Measurements from ENCODE around the gene SLC2A14.
"Not testable (repeated sequence)": the region's sequence is repeated elsewhere in the genome, so short reads cannot be mapped to it uniquely, and the experiment has no call there.

SLC2A14 gene

DNA sequence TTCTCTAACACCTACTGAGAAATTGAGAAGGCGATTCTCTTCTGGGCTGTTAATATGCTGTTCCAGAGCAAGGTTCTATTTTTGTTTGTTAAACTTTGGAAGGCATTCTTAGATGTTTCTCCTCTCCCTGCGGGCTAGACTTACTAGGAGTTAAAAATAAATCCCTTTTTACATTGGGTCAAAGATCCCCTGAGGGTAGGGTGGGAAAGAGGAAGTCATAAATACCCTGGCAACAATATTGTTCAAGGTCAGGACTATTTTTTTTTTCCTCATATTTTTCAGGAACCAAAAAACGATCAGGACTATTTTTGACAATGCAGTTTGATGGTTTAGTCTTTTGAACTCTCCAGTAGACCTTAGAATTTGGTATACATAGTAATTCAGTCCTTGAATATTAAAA is 12.0 kb upstream of the SLC2A14 start:
- TF ChIP-seq, protein P1, sequence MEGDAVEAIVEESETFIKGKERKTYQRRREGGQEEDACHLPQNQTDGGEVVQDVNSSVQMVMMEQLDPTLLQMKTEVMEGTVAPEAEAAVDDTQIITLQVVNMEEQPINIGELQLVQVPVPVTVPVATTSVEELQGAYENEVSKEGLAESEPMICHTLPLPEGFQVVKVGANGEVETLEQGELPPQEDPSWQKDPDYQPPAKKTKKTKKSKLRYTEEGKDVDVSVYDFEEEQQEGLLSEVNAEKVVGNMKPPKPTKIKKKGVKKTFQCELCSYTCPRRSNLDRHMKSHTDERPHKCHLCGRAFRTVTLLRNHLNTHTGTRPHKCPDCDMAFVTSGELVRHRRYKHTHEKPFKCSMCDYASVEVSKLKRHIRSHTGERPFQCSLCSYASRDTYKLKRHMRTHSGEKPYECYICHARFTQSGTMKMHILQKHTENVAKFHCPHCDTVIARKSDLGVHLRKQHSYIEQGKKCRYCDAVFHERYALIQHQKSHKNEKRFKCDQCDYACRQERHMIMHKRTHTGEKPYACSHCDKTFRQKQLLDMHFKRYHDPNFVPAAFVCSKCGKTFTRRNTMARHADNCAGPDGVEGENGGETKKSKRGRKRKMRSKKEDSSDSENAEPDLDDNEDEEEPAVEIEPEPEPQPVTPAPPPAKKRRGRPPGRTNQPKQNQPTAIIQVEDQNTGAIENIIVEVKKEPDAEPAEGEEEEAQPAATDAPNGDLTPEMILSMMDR (IDR thresholded peaks at IDR 0.05; ENCODE audit: low read depth, low read length, poor library complexity, severe bottlenecking), result no peak
- no peak for TF ChIP-seq EZH2phosphoT487 (IDR thresholded peaks at IDR 0.05; ENCODE audit: borderline replicate concordance, low read length)
- H3K4me2 ChIP-seq (ENCODE audit: low read length), result no peak overlapping the region
- no peak overlapping the region for H3K27ac ChIP-seq (ENCODE audit: low read depth, low read length)
- H3F3A ChIP-seq (ENCODE audit: control insufficient read depth, insufficient read depth), result no peaks in the 10 kb centered on the region
- no peaks in the 10 kb centered on the region for H3K36me3 ChIP-seq (ENCODE audit: control insufficient read depth, low read length)
- H3K4me3 ChIP-seq (ENCODE audit: low read length), result no peak overlapping the region
- H3K4me1 ChIP-seq (ENCODE audit: control insufficient read depth, low read length), result no peaks in the 10 kb centered on the region
- H4K20me1 ChIP-seq (ENCODE audit: control insufficient read depth, insufficient read depth, low read depth, low read length), result no peaks in the 10 kb centered on the region
- no peaks in the 10 kb centered on the region for H3K79me2 ChIP-seq (ENCODE audit: control insufficient read depth, low read length)
- H3K9me3 ChIP-seq (ENCODE audit: control insufficient read depth, insufficient read depth, low read length), result no peaks in the 10 kb centered on the region
- no peaks in the 10 kb centered on the region for H3K9me2 ChIP-seq (replicated peaks; ENCODE audit: control insufficient read depth, low read length)
- no peaks in the 10 kb centered on the region for H3K27me3 ChIP-seq (ENCODE audit: control insufficient read depth, low read length)

DNA sequence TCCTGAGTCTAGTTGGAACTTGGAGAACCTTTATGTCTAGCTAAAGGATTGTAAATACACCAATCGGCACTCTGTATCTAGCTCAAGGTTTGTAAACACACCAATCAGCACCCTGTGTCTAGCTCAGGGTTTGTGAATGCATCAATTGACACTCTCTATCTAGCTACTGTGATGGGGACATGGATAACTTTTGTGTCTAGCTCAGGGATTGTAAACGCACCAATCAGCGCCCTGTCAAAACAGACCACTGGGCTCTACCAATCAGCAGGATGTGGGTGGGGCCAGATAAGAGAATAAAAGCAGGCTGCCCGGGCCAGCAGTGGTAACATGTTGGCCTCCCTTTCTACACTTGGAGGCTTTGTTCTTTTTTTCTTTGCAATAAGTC is 9.0 kb upstream of the SLC2A14 start:
- H3K9me2 ChIP-seq (replicated peaks; ENCODE audit: control insufficient read depth, low read length); H3K27ac ChIP-seq (ENCODE audit: low read depth, low read length); H3K9me3 ChIP-seq (ENCODE audit: control insufficient read depth, insufficient read depth, low read length); H3F3A ChIP-seq (ENCODE audit: control insufficient read depth, insufficient read depth); H3K4me2 ChIP-seq (ENCODE audit: low read length); H3K4me1 ChIP-seq (ENCODE audit: control insufficient read depth, low read length); H3K36me3 ChIP-seq (ENCODE audit: control insufficient read depth, low read length); H3K27me3 ChIP-seq (ENCODE audit: control insufficient read depth, low read length); H3K4me3 ChIP-seq (ENCODE audit: low read length); H4K20me1 ChIP-seq (ENCODE audit: control insufficient read depth, insufficient read depth, low read depth, low read length); H3K79me2 ChIP-seq (ENCODE audit: control insufficient read depth, low read length): not testable (repeated sequence)

GRCh38 chr12:7880952-7881735 is 8.4 kb upstream of the SLC2A14 start:
- H3K4me1 ChIP-seq (ENCODE audit: control insufficient read depth, low read length); H3K36me3 ChIP-seq (ENCODE audit: control insufficient read depth, low read length); H3K27me3 ChIP-seq (ENCODE audit: control insufficient read depth, low read length); H3F3A ChIP-seq (ENCODE audit: control insufficient read depth, insufficient read depth); H4K20me1 ChIP-seq (ENCODE audit: control insufficient read depth, insufficient read depth, low read depth, low read length); H3K9me2 ChIP-seq (replicated peaks; ENCODE audit: control insufficient read depth, low read length); H3K4me3 ChIP-seq (ENCODE audit: low read length); H3K79me2 ChIP-seq (ENCODE audit: control insufficient read depth, low read length); H3K27ac ChIP-seq (ENCODE audit: low read depth, low read length); H3K4me2 ChIP-seq (ENCODE audit: low read length); H3K9me3 ChIP-seq (ENCODE audit: control insufficient read depth, insufficient read depth, low read length): not testable (repeated sequence)

- TF ChIP-seq EZH2phosphoT487 (IDR thresholded peaks at IDR 0.05; ENCODE audit: borderline replicate concordance, low read length), result no peak
- TF ChIP-seq, protein P1 (IDR thresholded peaks at IDR 0.05; ENCODE audit: low read depth, low read length, poor library complexity, severe bottlenecking), result no peak
- H3K27ac ChIP-seq (ENCODE audit: low read depth, low read length), result no peak overlapping the region
- H3K4me1 ChIP-seq (ENCODE audit: control insufficient read depth, low read length), result no peaks in the 10 kb centered on the region
- H3F3A ChIP-seq (ENCODE audit: control insufficient read depth, insufficient read depth), result no peaks in the 10 kb centered on the region
- H3K79me2 ChIP-seq (ENCODE audit: control insufficient read depth, low read length), result no peaks in the 10 kb centered on the region
- H3K9me2 ChIP-seq (replicated peaks; ENCODE audit: control insufficient read depth, low read length), result no peaks in the 10 kb centered on the region
- no peaks in the 10 kb centered on the region for H3K36me3 ChIP-seq (ENCODE audit: control insufficient read depth, low read length)
- no peak overlapping the region for H3K4me3 ChIP-seq (ENCODE audit: low read length)
- H4K20me1 ChIP-seq (ENCODE audit: control insufficient read depth, insufficient read depth, low read depth, low read length), result no peaks in the 10 kb centered on the region
- no peaks in the 10 kb centered on the region for H3K27me3 ChIP-seq (ENCODE audit: control insufficient read depth, low read length)
- no peak overlapping the region for H3K4me2 ChIP-seq (ENCODE audit: low read length)
- no peaks in the 10 kb centered on the region for H3K9me3 ChIP-seq (ENCODE audit: control insufficient read depth, insufficient read depth, low read length)
Measured at GRCh38 chr12:7879246-7879645, 6.5 kb upstream of the SLC2A14 start.

Measured in DOHH2 (cell line).